HG03558 (cell line): ENCODE results near the gene GOLGA6L2.

Experiments
- ATAC-seq: cut with Tn5 transposase; IDR thresholded peaks from one replicate; pipeline ENCODE4 v1.9.1; 2021; ENCODE audit warnings: moderate number of reproducible peaks; ENCODE audit not compliant: unreplicated experiment; ENCODE audit errors: extremely low read depth

The GOLGA6L2 gene

DNA sequence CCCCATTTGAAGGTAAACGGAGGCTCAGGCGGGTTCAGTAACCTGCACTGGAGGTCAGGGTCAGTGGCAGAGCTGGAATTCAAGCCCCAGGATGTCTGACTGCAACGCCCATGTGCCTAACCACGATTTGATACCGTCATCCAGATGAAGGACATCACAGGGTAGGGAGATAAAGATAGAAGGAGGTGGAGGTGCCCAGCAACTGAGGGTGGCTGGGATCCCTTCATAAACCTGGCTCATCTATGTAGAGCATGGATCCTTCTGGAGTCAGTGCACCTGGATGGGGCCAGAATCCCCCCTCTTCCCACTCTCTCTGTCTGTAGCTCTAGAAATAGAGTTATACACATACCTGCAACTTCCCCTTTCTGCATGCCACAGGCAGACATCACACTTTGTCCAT is 51.2 kb downstream of the GOLGA6L2 start:
- ATAC-seq, result no peak

DNA sequence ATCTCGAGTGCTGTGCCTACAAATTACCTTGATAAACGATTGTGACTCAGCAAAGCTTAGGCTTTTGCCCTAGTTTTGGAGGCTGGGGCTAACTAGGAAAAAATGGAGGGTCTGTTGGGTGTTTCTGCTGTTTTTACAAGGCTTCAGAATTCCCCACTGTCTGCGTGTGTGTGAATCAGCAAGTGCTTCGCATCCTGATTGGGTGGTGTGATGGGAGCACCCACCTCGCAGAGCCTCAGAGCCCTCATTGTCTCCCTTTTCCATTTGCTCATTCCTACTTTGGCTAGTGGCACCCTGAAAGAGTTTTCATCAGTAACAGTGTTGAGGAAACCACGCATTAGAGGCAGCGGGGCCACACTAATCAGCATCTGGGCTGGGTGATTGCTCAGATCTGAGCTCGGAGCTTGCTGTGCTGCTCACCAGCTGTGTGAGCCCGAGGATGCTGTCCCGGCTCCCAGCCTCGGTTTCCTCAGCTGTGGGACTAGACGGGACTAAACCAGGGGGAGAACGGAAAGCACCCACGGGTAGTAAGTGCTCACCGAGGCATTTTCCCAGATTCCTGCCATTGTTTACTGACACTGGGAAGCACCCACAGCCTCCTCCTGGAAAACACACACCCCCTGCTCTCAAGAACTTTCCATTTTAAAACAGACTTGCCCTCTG is 51.9 kb downstream of the GOLGA6L2 start:
- no peak for ATAC-seq
